Measurements from ENCODE around the gene HLCS. TPM values are rescaled to one million over a fixed set of nuclear protein-coding genes. Genes with fewer than 3 reads are reported as not detected.
A peak's percentile ranks its signal among the peaks of the same experiment; 100 is the strongest.

HLCS gene
- polyA plus RNA-seq, 1 donor (not counting 4 experiments of a cell fraction or from before 2014, with no cell fraction given): 11.5 TPM

DNA sequence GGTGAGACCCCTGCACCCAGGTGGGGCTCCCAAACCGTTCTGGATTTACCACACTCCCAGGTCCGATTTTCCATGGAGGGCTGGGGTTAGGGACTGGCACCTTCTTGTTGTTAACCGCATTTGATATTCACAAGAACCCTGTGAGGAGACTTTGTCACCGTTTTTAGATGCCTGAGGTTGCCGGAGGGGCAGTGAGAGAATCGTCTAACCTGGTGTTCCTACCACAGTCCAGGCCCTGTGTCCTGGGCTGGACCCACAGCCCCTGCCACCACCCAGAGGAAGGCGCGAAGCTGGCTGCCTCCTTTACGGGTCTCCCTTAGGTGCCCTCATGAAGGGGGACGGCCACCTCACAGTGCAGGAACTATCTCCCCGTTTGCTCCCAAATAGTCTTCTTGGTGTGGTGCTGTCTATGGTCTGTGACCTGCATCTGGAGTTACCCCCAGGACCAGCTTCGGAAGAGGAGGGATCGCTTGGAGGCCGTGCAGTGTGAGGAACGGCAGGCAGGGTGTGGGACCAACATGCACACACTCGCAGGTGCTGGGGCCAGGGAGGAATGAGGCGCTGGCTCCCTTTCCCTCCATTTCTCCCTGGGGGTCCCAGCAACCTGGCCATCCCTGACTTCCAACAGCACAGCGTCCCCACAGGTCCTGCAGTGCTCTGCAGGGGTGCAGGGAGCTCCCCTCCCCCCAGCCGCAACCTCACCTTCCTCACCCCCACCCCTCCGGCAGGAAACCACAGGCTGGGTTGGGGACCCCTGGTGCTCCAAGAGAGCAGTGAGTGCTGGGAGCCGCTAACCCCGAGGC is 260.6 kb downstream of the HLCS start:
- no peaks in the 10 kb centered on the region for H3K79me2 ChIP-seq (ENCODE audit: control insufficient read depth, insufficient read depth, low read length)
- DNase-seq (ENCODE audit: low read depth, low spot score) (no peak), FAIRE-seq (no peak)
- H3K9me1 ChIP-seq (ENCODE audit: control insufficient read depth, extremely low read depth, insufficient read depth, low read length): no peaks in the 10 kb centered on the region
- no peaks in the 10 kb centered on the region for H3K36me3 ChIP-seq (ENCODE audit: control insufficient read depth in 2 of 2, extremely low read depth in 1 of 2, insufficient read depth in 2 of 2, low read length in 2 of 2)
- H3K4me2 ChIP-seq (ENCODE audit: control insufficient read depth, extremely low read depth, insufficient read depth, low read depth, low read length): no peak overlapping the region
- H3K9ac ChIP-seq (ENCODE audit: control insufficient read depth, extremely low read depth, insufficient read depth, low read length): no peak overlapping the region
- H4K20me1 ChIP-seq (ENCODE audit: control insufficient read depth, extremely low read depth, insufficient read depth, low read length): peaks cover 15% of the 10 kb centered on the region
- H3K4me3 ChIP-seq (ENCODE audit: control insufficient read depth in 2 of 3, extremely low read depth in 1 of 3, insufficient read depth in 2 of 3, low read depth in 1 of 3, low read length in 3 of 3): no peak overlapping the region
- H3K27me3 ChIP-seq (ENCODE audit: control insufficient read depth, extremely low read depth, insufficient read depth, low read length): peaks cover 100% of the 10 kb centered on the region
- H2AFZ ChIP-seq (ENCODE audit: control insufficient read depth, low read length): no peak overlapping the region
- TF ChIP-seq EZH2 (IDR thresholded peaks at IDR 0.05; ENCODE audit: low read length): peak; percentile 98
- TF ChIP-seq, protein P1, sequence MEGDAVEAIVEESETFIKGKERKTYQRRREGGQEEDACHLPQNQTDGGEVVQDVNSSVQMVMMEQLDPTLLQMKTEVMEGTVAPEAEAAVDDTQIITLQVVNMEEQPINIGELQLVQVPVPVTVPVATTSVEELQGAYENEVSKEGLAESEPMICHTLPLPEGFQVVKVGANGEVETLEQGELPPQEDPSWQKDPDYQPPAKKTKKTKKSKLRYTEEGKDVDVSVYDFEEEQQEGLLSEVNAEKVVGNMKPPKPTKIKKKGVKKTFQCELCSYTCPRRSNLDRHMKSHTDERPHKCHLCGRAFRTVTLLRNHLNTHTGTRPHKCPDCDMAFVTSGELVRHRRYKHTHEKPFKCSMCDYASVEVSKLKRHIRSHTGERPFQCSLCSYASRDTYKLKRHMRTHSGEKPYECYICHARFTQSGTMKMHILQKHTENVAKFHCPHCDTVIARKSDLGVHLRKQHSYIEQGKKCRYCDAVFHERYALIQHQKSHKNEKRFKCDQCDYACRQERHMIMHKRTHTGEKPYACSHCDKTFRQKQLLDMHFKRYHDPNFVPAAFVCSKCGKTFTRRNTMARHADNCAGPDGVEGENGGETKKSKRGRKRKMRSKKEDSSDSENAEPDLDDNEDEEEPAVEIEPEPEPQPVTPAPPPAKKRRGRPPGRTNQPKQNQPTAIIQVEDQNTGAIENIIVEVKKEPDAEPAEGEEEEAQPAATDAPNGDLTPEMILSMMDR (optimal IDR thresholded peaks at IDR 0.05 in 1 of 3, IDR thresholded peaks at IDR 0.05 in 1 of 3, conservative IDR thresholded peaks at IDR 0.05 in 1 of 3; ENCODE audit: extremely low read depth in 1 of 3, insufficient read depth in 2 of 3, low read length in 3 of 3): peak in 1 of 3 experiments; percentile 19
- H3K9me3 ChIP-seq (ENCODE audit: control insufficient read depth, low read depth, low read length): no peaks in the 10 kb centered on the region
- H3K27ac ChIP-seq (ENCODE audit: control insufficient read depth, insufficient read depth, low read length): no peak overlapping the region
- dilution Hi-C loops (cut with MboI; ENCODE audit: extremely low pct_ligation_motif_present, low sequenced_read_pairs): no loop called here
- peaks cover 13% of the 10 kb centered on the region for H3K4me1 ChIP-seq (ENCODE audit: control insufficient read depth, extremely low read depth, insufficient read depth, low read length)

DNA sequence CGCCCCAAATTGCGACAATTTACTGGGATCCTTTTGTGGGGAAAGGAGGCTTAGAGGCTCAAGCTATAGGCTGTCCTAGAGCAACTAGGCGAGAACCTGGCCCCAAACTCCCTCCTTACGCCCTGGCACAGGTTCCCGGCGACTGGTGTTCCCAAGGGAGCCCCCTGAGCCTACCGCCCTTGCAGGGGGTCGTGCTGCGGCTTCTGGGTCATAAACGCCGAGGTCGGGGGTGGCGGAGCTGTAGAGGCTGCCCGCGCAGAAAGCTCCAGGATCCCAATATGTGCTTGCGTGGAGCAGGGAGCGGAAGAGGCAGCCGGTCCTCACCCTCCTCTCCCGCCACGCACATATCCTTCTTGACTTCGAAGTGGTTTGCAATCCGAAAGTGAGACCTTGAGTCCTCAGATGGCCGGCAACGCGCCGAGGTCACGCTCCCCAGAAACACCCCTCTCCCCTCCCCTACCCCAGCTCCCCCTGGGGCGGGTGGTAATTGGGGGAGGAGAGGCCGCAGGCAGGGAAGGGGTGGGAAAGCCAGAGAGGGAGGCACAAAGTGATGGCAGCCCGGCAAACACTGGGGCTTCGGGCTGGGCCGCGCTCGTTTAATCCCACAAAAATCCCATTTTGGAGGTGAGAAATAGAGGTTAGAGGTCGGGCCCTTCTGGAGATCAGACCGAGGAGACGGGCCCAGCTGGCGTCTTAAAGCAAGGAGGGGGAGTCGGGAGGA is 261.4 kb downstream of the HLCS start:
- no peak overlapping the region for H3K4me3 ChIP-seq (ENCODE audit: control insufficient read depth in 2 of 3, extremely low read depth in 1 of 3, insufficient read depth in 2 of 3, low read depth in 1 of 3, low read length in 3 of 3)
- dilution Hi-C loops (cut with MboI; ENCODE audit: extremely low pct_ligation_motif_present, low sequenced_read_pairs): no loop called here
- peak overlapping the region; percentile 22 for H3K4me2 ChIP-seq (ENCODE audit: control insufficient read depth, extremely low read depth, insufficient read depth, low read depth, low read length)
- no peaks in the 10 kb centered on the region for H3K9me3 ChIP-seq (ENCODE audit: control insufficient read depth, low read depth, low read length)
- H3K4me1 ChIP-seq (ENCODE audit: control insufficient read depth, extremely low read depth, insufficient read depth, low read length): peaks cover 13% of the 10 kb centered on the region
- TF ChIP-seq EZH2 (IDR thresholded peaks at IDR 0.05; ENCODE audit: low read length): no peak
- TF ChIP-seq, protein P1 (optimal IDR thresholded peaks at IDR 0.05 in 1 of 3, IDR thresholded peaks at IDR 0.05 in 1 of 3, conservative IDR thresholded peaks at IDR 0.05 in 1 of 3; ENCODE audit: extremely low read depth in 1 of 3, insufficient read depth in 2 of 3, low read length in 3 of 3): no peak
- peaks cover 100% of the 10 kb centered on the region for H3K27me3 ChIP-seq (ENCODE audit: control insufficient read depth, extremely low read depth, insufficient read depth, low read length)
- no peak overlapping the region for H3K27ac ChIP-seq (ENCODE audit: control insufficient read depth, insufficient read depth, low read length)
- FAIRE-seq (no peak), DNase-seq (ENCODE audit: low read depth, low spot score) (no peak)
- no peaks in the 10 kb centered on the region for H3K9me1 ChIP-seq (ENCODE audit: control insufficient read depth, extremely low read depth, insufficient read depth, low read length)
- no peaks in the 10 kb centered on the region for H3K79me2 ChIP-seq (ENCODE audit: control insufficient read depth, insufficient read depth, low read length)
- no peaks in the 10 kb centered on the region for H3K36me3 ChIP-seq (ENCODE audit: control insufficient read depth in 2 of 2, extremely low read depth in 1 of 2, insufficient read depth in 2 of 2, low read length in 2 of 2)
- H2AFZ ChIP-seq (ENCODE audit: control insufficient read depth, low read length): no peak overlapping the region
- peaks cover 17% of the 10 kb centered on the region for H4K20me1 ChIP-seq (ENCODE audit: control insufficient read depth, extremely low read depth, insufficient read depth, low read length)
- H3K9ac ChIP-seq (ENCODE audit: control insufficient read depth, extremely low read depth, insufficient read depth, low read length): no peak overlapping the region
